Activated CD8-positive, alpha-beta memory T cell treated with anti-CD3 and anti-CD28 coated beads, Interleukin-2, amount 50 U/mL, for 24 hours (primary cell): Measurements from ENCODE around the gene SGO1.

Experiments
- DNase-seq: peaks from one replicate; pipeline ENCODE4 v3.0.0-alpha.2; 2020; ENCODE audit errors: extremely low read depth

SGO1 gene

GRCh38 chr3:20154928-20155327 is 31.1 kb downstream of the SGO1 start:
- no peak for DNase-seq

GRCh38 chr3:20154078-20154477 is 31.9 kb downstream of the SGO1 start:
- DNase-seq = no peak

- DNase-seq = no peak
Measured at GRCh38 chr3:20148466-20148865, 37.5 kb downstream of the SGO1 start.

- no peak for DNase-seq
Measured at GRCh38 chr3:20147361-20147760, 38.6 kb downstream of the SGO1 start.

- no peak for DNase-seq
Measured at GRCh38 chr3:20146301-20146700, 39.7 kb downstream of the SGO1 start.

- DNase-seq = no peak
Measured at GRCh38 chr3:20145874-20146273, 40.1 kb downstream of the SGO1 start.

GRCh38 chr3:20143519-20143918 is 42.5 kb downstream of the SGO1 start:
- DNase-seq = no peak

GRCh38 chr3:20142517-20142916 is 43.5 kb downstream of the SGO1 start:
- no peak for DNase-seq

GRCh38 chr3:20141851-20142250 is 44.2 kb downstream of the SGO1 start:
- DNase-seq = no peak

- DNase-seq = no peak
Measured at GRCh38 chr3:20141316-20141715, 44.7 kb downstream of the SGO1 start.

- no peak for DNase-seq
Measured at GRCh38 chr3:20140881-20141280, 45.1 kb downstream of the SGO1 start.

GRCh38 chr3:20137647-20138046 is 48.4 kb downstream of the SGO1 start:
- DNase-seq = no peak

GRCh38 chr3:20136231-20136630 is 49.8 kb downstream of the SGO1 start:
- DNase-seq = no peak

GRCh38 chr3:20130106-20130505 is 55.9 kb downstream of the SGO1 start:
- DNase-seq = no peak

GRCh38 chr3:20128358-20128757 is 57.6 kb downstream of the SGO1 start:
- DNase-seq = no peak

- no peak for DNase-seq
Measured at GRCh38 chr3:20125897-20126296, 60.1 kb downstream of the SGO1 start.

GRCh38 chr3:20125289-20125688 is 60.7 kb downstream of the SGO1 start:
- DNase-seq = no peak

- DNase-seq = no peak
Measured at GRCh38 chr3:20123131-20123652, 62.8 kb downstream of the SGO1 start.

GRCh38 chr3:20121088-20121487 is 64.9 kb downstream of the SGO1 start:
- DNase-seq = no peak
